ENCODE data around the gene WAPL.

Gene WAPL

DNA sequence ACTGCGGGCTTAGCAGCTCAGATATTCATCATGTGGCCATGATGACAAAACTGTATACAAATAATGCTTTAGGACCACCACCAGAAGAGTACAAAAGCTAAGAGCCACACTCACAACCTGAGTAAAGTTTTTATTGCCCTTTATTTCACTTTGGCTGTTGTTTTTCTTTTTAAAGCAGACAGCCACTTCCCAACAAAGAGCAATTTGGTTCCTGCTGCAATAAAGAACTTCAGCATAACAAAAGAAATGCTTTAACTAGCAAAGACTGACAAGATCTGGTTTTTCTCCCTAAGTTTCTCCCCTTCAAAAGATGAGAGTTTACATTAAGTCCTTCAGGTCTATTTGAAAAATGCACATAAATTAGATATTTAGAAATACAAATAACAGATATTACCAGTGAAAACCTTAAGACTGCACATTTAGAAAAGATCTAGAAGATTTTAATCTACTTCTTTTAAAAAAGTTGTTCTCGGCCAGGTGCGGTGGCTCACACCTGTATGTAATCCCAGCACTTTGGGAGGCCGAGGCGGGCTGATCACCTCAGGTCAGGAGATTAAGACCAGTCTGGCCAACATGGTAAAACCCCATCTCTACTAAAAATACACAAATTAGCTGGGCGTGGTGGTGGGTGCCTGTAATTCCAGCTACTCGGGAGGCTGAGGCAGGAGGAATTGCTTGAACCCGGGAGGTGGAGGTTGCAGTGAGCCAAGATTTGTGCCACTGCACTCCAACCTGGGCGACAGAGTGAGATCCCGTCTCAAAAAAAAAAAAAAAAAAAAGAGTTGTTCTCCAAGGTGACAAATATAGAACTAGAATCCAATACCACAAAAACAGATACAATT, 59.4 kb downstream of the WAPL start:
- DNase-seq (ENCODE audit: low spot score): no peak

DNA sequence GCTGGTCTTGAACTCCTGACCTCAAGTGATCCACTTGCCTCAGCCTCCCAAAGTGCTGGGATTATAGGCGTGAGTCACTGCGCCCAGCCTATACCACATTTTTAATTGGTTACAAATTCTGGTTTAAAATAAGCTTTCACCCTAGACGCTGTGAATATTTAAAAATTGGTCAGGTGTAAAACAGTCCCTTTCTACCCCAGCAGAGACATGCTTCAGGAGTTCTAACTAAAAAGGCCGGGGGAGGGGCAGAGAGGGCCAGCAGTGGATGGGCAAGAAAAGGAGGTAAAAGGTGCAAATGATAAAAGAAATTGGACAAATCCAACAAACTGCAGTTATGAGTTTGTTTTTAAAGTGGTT, 70.0 kb downstream of the WAPL start:
- DNase-seq (ENCODE audit: low spot score): no peak

- DNase-seq (ENCODE audit: low spot score): no peak
These were observed 70.6 kb downstream of the WAPL start for GRCh38 chr10:86450806-86451603.

DNA sequence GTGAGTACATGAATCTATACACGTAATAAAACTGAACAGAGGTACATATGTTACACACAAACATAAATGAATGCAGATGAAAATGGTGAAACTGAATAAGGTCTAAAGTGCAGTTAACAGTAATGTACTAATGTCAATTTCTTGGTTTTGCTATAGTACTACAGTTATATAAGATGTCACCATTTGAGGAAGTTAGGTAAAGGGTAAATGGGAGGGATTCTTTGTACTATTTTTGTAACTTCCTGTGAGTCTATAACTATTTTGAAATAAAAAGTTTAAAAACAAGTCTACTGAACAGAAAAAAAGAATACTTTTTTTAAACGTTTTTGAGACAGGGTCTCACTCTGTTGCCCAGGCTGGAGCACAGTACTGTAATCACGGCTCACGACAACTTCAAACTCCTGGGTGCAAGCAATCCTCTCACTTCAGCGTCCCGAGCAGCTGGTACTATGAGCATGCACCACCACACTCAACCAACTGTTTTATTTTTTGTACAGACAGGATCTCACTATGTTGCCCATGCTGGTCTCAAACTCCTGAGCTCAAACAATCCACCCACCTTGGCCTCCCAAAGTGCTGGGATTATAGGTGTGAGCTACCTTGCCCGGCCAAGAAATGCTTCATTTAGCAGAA, 71.5 kb downstream of the WAPL start:
- no peak for DNase-seq (ENCODE audit: low spot score)

DNA sequence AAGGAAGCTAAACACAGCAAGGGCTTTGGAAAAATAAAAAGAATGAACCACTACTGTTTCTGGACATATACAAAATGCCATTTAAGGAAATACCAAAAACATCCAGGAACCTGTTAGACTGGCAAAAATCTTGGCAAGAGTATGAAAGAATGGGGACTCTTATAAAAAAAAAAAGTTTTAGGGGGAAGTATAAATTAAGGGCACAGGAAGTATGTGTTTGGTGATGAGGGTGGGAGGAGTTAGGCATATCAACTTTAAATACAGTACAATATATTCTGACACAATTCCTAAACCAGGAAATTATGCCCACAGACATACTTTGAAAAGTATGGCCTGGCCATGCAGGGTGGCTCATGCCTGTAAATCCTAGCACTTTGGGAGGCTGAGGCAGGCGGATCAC, 74.2 kb downstream of the WAPL start:
- no peak for DNase-seq (ENCODE audit: low spot score)

DNA sequence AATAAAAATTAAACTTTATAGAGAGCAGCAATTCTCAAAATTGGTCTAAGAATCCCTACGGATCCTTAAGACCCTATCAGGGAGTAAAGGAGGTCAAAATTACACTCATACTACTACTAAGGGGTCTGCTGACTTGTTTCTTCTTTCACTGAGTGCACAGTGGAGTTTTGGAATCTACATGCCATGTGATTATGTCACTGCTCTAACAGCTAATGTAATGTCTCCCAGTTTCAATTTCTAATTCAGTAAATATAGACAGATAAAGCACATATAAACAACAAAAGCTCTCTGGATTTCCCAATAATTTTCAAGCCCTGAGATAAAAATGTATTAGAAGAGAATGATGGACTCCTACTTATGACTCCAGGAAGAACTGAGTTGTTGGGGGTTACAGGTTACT, 74.6 kb downstream of the WAPL start:
- no peak for DNase-seq (ENCODE audit: low spot score)

GRCh38 chr10:86446440-86446839, 75.2 kb downstream of the WAPL start:
- no peak for DNase-seq (ENCODE audit: low spot score)

DNA sequence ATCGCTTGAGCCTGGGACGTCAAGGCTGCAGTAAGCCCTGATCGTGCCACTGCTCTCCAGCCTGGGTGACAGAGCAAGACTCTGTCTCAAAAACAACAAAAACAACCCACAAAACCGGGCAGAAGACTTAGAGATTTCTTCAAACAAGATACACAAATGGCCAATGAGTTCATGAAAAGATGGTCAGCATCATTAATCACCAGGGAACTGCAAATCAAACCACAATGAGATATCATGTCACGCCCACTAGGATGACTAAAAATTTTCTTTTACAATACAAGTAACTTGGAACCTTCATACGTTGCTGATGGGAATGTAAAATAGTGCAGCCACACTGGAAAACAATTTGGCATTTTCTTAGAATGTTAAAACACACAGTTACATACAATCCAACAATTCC, 77.7 kb downstream of the WAPL start:
- DNase-seq (ENCODE audit: low spot score): no peak

DNA sequence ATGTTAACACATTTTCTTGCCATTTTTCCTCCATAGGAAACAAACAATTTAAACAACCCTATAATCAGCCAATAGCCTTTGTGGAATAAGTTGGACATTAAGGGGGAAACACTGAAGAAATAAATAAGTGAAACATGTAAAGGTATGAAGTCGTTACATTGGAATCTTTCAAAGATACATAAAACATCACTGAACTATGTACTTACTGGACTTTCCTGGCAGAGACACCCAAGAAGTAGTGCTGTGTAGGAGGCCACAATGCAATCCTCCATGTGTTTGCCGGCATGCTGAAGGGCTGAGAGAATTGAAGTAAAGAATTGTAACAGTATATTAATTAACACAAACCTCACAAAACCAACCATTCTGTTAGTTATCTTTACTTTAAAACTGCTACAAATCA, 78.5 kb downstream of the WAPL start:
- no peak for DNase-seq (ENCODE audit: low spot score)

- DNase-seq (ENCODE audit: low spot score): no peak
These were observed 80.4 kb downstream of the WAPL start for GRCh38 chr10:86440874-86441843.

GRCh38 chr10:86439544-86439943, 82.0 kb downstream of the WAPL start:
- no peak for DNase-seq (ENCODE audit: low spot score)

DNA sequence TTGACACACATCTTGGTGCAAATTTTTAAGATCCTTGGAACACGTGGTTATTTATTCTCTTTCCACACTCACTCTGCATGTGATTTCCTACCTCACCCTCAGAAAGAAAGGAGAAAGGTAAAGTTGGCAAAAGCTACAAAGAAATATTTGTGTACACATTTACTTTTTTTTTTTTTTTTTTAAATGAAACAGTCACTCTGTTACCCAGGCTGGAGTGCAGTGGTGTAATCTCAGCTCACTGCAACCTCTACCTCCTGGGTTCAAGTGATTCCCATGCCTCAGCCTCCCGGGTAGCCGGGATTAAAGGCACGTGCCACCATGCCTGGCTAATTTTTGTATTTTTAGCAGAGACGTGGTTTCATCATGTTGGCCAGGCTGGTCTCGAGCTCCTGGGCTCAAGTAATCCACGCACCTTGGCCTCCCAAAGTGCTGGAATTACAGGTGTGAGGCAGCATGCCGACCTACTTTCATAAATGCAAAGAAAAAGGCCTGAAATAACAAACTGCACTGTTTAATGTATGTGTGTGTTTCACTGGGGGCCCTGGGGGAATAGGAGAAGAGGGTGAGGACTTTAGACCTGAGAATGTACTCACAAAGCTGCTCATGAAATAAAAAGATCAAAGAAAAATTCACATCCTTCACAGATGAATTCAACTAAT, 83.4 kb downstream of the WAPL start:
- DNase-seq (ENCODE audit: low spot score): no peak

GRCh38 chr10:86437447-86437846, 84.1 kb downstream of the WAPL start:
- DNase-seq (ENCODE audit: low spot score): no peak

GRCh38 chr10:86436963-86437362, 84.6 kb downstream of the WAPL start:
- DNase-seq (ENCODE audit: low spot score): no peak

DNA sequence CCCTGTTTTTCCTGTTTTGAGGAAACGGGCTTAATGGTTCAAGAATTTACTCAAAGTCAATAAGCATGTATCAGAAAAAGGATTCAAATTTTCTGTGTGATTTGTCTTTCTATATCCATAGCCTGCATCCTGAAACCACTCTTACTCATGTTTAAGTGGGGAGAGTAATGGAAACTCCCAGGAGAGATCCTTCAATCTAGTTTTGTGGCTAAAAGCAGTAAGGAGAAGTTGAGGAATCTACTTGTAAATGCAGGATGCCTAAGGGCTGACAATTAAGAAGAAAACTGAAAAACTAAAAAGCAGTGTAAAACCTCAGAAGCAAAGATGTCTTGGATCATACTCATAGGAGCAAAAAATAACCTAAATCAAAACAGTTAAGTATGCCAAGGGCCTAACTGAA, 86.9 kb downstream of the WAPL start:
- no peak for DNase-seq (ENCODE audit: low spot score)

GRCh38 chr10:86423739-86424138, 97.9 kb downstream of the WAPL start:
- DNase-seq (ENCODE audit: low spot score): no peak

DNA sequence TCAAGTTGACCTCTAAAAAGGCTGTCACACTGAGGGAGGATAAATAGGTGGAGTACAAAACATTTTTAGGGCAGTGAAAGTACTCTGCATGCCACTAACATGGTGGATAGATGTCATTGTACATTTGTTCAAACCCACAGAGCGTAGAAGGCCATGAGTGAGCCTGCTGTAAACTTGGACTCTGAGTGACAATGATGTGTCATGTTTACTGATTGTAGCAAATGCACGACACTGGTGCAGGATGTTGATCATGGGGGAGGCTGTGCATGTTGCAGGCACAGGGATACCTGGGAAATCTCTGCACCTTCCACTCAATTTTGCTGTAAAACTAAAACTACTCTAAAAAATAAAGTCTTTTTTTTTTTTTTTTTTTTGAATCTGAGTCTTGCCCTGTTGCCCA, 102.5 kb downstream of the WAPL start:
- no peak for DNase-seq (ENCODE audit: low spot score)

GRCh38 chr10:86415583-86415982, 106.0 kb downstream of the WAPL start:
- no peak for DNase-seq (ENCODE audit: low spot score)

GRCh38 chr10:86415116-86415515, 106.5 kb downstream of the WAPL start:
- no peak for DNase-seq (ENCODE audit: low spot score)

- peak; percentile 31 for DNase-seq (ENCODE audit: low spot score)
These were observed 108.4 kb downstream of the WAPL start for GRCh38 chr10:86413046-86413728.
